Erythroblast (primary cell): Measurements from ENCODE around the gene SGSH.
"Not testable (repeated sequence)": the region's sequence is repeated elsewhere in the genome, so short reads cannot be mapped to it uniquely, and the experiment has no call there.

Experiments used
- DNase-seq, 2 experiments: peaks; one replicate each; lab custom pipeline; 2025; lab: John Stamatoyannopoulos, UW
- GATA1 ChIP-seq: IDR thresholded peaks from 2 replicates; pipeline ENCODE4 v1.6.1; 2011; ENCODE audit warnings: low read depth, mild to moderate bottlenecking, control low read depth, low read length, moderate library complexity
- POLR2A ChIP-seq: IDR thresholded peaks from 2 replicates; pipeline ENCODE4 v1.6.1; 2011; ENCODE audit warnings: mild to moderate bottlenecking, low read length

SGSH gene

DNA sequence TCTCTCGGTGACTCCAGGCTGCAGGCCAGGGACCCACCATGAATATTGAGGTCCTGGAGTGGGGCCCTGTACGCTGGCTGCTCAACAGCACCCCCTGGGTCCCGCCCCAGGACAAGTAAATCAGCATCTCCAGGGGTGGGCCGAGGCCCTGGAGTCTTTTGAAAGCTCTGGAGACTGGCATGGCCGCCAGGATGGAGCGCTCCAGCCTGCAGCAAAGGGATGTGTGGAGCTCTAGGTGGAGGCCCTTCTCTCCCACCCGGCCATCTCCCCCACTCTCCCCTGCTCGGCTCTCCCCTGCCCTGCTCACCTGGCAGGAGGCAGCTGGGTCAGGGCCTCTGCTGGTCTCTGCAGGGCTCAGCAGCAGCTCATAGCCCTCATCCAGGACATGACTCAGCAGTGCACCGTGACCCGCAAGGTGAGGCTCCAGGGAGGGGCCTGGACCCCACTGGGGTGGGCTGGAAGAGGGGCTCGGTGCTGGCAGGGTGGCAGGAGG is 16.6 kb downstream of the SGSH start:
- no peak for TF ChIP-seq GATA1
- no peak for TF ChIP-seq POLR2A
- no peak for DNase-seq

- TF ChIP-seq GATA1 (no peak), POLR2A (no peak)
- no peak for DNase-seq
Observed at GRCh38 chr17:80202197-80202596, 17.9 kb downstream of the SGSH start.

GRCh38 chr17:80201446-80201845 is 18.7 kb downstream of the SGSH start:
- no peak for DNase-seq
- TF ChIP-seq POLR2A (no peak), GATA1 (no peak)

DNA sequence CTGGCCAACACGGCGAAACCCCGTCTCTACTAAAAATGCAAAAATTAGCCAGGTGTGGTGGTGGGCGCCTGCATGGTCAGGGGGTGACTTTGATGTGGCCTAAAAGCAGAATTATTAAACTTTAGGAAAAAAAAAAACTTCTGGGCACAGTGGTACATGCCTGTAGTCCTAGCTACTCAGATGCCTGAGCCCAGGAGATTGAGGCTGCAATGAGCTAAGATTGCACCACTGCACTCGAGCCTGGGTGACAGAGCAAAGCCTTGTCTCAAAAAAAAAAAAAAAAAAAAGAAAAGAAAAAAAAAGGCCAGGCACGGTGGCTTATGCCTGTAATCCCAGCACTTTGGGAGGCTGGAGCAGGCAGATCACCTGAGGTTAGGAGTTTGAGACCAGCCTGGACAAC is 20.8 kb downstream of the SGSH start:
- not testable (repeated sequence) for DNase-seq

DNA sequence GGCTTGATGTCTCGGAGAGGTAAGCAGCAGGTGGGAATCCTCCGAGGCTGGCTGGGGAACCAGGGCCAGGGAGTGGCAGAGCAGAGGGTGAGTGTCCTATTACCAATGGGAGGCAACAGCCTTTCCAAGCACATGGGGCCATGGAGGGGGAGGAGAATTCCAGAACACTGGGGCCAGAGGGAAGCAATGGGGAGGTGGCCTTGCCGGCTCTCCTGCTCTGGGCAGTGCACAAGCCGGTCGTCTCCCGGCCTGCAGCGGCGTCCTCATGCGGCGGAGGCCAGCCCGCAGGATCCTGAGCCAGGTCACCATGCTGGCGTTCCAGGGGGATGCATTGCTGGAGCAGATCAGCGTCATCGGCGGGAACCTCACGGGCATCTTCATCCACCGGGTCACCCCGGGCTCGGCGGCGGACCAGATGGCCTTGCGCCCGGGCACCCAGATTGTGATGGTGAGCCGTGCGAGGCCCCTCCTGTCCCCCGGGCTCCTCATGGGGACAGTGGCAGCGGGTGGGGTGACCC is 21.9 kb downstream of the SGSH start:
- TF ChIP-seq GATA1: no peak
- no peak for TF ChIP-seq POLR2A
- DNase-seq: no peak

- TF ChIP-seq POLR2A (no peak), GATA1 (no peak)
- no peak for DNase-seq
Observed at GRCh38 chr17:80196652-80197051, 23.5 kb downstream of the SGSH start.

GRCh38 chr17:80195671-80196529 is 24.2 kb downstream of the SGSH start:
- peak; percentile 47 to 73 for DNase-seq
- TF ChIP-seq POLR2A (no peak), GATA1 (no peak)

GRCh38 chr17:80195141-80195540 is 25.0 kb downstream of the SGSH start:
- DNase-seq: no peak
- TF ChIP-seq POLR2A (no peak), GATA1 (no peak)

DNA sequence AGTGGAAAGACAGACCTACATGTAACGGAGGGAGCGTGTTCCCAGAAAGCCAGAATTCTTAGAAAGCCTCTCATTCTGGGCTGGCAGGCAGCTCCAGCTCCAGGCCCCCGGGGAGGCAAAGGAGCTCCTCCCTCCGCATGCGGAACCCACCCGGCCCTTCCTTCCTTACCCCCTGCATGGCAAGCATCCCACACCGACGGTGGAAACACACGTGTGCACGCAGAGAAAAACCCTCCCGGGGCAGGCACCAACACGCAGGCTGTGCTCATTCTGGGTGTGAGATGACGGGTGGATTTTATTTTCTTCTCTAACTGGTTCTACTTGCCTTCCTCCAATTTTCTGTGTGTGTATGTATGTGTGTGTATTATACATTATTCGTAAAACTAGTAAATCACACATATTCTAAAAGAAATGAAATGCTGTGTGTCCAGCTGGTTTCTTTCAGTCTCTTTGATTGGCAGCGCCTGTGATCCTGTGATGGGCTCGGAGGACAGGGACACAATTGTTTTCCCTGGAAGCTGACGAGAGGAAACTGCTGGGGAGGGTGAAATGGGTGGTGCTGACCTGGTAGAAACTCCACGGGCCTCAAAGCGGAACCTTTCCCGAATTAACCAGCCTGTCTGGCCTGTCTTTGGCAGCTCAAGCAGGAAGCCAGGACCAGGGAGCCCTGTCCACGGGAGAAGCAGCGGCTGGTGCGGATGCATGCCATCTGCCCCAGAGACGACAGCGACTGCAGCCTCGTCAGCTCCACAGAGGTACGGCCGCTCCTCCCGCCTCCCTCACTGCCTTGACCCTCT is 28.1 kb downstream of the SGSH start:
- TF ChIP-seq POLR2A (no peak), GATA1 (no peak)
- no peak for DNase-seq

DNA sequence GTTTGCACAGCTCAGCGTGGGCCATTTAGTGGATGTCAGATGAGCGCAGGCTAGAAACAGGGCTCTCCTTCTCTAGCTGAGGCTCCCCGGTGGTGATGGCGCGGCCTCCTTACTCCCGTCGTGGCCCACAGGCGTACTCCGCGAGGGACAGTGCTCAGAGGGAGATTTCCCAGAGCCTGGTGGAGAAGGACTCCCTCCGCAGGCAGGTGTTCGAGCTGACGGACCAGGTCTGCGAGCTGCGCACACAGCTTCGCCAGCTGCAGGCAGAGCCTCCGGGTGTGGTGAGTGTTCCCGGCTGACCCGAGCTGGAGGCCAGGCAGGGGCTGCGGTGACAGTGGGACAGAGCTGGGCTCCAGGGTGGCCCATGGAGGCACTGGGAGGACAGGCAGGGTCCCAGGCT is 28.9 kb downstream of the SGSH start:
- no peak for DNase-seq

GRCh38 chr17:80190716-80191115 is 29.4 kb downstream of the SGSH start:
- no peak for DNase-seq
- no peak for TF ChIP-seq GATA1
- no peak for TF ChIP-seq POLR2A

More for the DNA sequence above, 28.9 kb downstream of the SGSH start:
- TF ChIP-seq POLR2A (no peak), GATA1 (no peak)

DNA sequence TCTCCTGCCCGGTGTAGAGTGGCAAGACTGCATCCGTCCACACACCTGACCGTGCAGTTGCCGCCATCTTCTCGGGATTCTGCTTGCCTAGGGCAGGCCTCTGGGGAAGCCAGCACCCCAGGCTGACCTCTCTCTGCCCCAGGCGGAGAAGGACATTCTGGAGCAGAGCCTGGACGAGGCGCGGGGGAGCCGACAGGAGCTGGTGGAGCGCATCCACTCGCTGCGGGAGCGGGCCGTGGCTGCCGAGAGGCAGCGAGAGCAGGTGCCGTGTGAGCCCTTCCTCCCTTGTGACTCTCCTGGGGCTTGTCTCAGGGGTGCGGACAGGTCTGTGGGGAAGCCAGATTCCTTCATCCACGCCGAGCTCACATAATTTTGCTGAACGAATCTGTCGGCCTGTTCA is 30.5 kb downstream of the SGSH start:
- no peak for DNase-seq
- TF ChIP-seq POLR2A (no peak), GATA1 (no peak)

GRCh38 chr17:80187515-80187941 is 32.6 kb downstream of the SGSH start:
- DNase-seq: no peak
- TF ChIP-seq POLR2A: no peak

DNA sequence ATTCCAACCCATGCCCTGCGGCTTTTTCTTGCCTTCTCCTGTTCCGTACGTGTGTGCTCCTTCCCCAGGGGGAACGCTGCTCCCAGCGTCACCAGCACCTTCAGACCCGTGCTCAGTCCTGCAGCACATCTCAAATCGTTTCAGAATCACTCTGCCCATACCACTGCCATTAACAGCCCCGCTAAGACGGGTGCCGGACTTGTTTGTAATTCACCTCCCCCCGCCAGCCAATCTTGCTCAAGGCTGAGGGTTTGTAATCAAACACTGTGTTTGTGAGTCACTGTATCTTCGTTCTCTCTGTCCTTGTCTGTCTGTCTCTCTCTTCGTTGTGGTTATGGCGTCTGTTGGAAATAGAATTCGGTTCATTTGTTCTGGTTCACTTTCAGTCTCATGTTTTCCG is 33.0 kb downstream of the SGSH start:
- TF ChIP-seq POLR2A (no peak), GATA1 (no peak)
- DNase-seq: no peak
